GOT3 (cell line): ENCODE results near the gene INTS2.
A peak's percentile ranks its signal among the peaks of the same experiment; 100 is the strongest.
"Not testable (repeated sequence)": the region's sequence is repeated elsewhere in the genome, so short reads cannot be mapped to it uniquely, and the experiment has no call there.

Source experiments
- DNase-seq: peaks from one replicate; lab custom pipeline; 2025; ENCODE audit warnings: mixed read lengths; lab: John Stamatoyannopoulos, UW

The INTS2 gene

DNA sequence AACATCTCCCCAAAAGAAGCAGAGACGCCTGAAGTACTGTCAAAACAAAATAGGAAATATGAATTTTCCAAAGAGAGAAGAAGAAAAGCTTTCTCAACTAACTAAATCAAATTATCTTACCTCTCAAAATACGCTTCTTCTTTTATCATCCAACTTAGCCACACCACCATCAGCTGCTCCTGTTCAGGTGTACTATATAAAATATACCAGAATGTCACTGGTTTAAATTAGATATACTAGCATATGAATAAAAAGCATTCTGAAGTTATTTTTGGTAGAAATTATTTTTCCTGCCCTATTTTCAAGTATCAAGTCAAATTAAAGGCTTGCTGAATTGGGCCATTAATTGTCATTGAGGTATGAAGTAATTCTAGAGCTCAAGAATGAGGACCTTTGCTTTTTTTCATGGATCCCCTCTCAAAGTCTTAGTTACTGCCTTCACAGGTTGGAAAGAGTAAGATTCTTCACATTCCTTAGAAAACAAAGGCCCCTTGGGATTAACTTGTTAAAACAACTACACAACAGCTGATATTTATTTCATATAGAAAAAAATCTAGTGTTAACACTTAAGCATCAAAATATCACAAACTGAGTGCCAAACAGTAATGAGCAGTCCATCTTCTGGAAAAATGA lies 30.1 kb downstream of the INTS2 start:
- no peak for DNase-seq

DNA sequence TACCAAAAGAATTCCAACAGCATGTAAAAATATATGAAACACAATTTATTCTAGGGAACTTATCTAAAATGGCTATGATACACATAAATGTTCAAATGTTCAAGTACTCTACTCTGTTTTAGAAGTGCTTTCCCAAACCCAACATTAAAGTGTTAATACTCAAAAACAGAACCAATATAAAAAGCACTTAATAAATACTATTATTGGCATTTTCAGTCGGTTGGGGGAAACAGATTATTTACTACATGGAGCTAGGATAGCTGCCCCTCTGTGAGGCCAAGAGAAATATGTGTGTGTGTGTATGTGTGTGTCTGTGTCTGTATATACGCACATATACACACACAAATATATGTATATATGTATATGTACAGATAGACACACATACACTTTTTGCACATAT lies 32.4 kb downstream of the INTS2 start:
- DNase-seq: no peak

- not testable (repeated sequence) for DNase-seq
These were observed 33.5 kb downstream of the INTS2 start for GRCh38 chr17:61894310-61894709.

DNA sequence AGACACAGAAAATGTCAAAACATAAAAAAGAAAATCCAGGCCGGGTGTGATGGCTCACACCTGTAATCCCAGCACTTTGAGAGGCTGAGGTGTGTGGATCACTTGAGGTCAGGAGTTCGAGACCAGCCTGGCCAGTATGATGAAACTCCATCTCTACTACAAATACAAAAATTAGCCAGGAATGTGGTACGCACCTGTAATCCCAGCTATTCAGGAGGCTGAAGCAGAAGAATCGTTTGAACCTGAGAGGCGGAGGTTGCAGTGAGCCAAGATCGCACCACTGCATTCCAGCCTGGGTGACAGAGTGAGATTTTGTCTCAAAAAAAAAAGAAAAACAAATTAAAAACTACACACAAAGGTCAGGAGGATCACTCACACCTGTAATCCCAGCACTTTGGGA lies 40.0 kb downstream of the INTS2 start:
- DNase-seq: not testable (repeated sequence)

- not testable (repeated sequence) for DNase-seq
These were observed 41.9 kb downstream of the INTS2 start for GRCh38 chr17:61885865-61886264.

GRCh38 chr17:61884864-61885263 lies 42.9 kb downstream of the INTS2 start:
- DNase-seq: no peak

DNA sequence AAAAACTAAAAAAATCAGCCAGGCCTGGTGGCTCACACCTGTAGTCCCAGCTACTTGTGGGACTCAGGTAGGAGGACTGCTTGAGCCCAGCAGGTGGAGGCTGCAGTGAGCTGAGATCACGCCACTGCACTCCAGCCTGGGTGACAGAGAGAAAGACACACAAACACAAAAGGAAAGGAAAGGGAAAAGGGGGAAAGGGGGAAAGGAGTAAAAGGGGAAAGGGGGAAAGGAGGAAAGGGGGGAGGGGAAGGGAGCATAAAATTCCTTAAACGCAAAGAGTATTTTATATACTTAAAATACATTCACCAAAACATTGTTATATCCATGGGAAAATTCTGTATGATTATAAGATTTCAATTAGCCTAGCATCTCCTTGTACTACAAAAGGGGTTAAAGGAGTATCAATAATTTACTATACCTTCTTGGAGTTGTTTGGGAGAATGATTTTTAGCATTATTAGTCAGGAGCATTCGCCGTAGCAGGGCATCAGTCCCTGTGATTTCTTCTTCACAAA lies 47.1 kb downstream of the INTS2 start:
- no peak for DNase-seq

- DNase-seq: no peak
These were observed 48.7 kb downstream of the INTS2 start for GRCh38 chr17:61878984-61879612.

DNA sequence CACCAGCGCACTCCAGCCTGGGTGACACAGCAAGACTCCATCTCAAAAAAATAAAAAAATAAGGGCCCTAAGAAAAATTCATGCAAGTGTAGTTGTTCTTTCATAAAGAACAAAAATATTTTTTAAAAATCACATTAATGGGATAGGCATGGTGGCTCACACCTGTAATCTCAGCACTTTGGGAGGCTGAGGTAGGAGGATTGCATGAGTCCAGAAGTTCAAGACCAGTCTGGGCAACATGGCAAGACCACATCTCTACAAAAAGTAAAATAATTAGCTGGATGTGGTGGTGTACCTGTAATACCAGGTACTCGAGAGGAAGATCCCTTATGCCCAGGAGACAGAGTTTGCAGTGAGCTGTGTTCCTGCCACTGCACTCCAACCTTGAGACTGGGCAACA lies 49.3 kb downstream of the INTS2 start:
- DNase-seq: no peak

- DNase-seq: no peak
These were observed 49.9 kb downstream of the INTS2 start for GRCh38 chr17:61877837-61878236.

GRCh38 chr17:61875804-61876203 lies 52.0 kb downstream of the INTS2 start:
- DNase-seq: no peak

DNA sequence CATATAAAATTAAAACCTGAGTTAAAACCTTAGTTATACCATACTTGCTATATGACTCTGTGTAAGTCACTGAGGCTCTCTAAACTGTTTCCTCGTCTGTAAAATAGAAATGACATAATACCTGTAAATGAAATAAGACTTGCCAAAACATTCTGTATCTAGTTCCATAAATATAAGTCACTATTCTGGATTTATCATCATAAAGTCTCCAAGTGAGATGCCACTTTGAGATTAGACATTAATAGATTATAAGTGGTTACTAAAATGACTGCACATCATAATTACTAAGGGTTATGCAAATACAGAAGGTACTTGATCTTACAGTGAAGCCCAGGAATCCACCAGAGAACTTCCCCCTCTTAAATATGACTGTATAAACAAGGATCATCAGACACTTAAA lies 52.5 kb downstream of the INTS2 start:
- DNase-seq: no peak

DNA sequence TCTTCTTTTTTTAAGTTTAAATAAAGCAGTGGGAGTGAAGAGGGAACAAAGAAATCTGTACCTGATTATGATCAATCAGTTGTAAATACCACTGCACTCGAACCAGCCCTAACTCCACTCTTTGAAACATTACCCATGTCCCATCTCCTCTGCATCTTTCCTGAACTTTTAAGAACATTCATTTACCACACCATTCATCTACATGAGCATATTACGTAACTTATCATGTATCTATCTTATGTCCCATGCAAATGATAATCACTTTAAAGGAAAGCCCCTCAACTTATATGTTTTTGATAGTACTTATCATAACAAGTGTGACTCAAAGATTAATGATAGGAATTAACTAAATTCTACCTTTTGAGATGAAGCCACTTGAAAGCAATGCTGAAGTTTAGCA lies 53.7 kb downstream of the INTS2 start:
- DNase-seq: no peak

DNA sequence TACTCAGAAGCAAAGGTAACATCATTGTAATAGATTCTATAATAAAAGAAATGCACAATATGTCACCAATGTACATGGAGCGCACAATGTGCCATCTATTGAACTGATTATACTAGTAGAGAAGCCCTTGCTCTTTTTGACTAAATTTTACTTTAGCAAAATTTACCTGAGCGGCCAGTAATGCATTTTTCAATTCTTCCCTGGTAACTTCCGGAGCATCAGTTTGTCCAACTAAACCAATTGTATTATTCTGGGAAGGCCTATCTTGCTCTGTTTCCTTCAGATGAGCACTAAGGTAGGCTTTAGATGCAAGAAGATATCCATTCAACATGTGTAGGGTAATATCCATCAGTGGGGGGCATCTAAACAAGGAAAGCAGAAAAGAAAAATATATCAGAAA lies 55.7 kb downstream of the INTS2 start:
- no peak for DNase-seq

GRCh38 chr17:61869138-61869537 lies 58.6 kb downstream of the INTS2 start:
- DNase-seq: no peak

DNA sequence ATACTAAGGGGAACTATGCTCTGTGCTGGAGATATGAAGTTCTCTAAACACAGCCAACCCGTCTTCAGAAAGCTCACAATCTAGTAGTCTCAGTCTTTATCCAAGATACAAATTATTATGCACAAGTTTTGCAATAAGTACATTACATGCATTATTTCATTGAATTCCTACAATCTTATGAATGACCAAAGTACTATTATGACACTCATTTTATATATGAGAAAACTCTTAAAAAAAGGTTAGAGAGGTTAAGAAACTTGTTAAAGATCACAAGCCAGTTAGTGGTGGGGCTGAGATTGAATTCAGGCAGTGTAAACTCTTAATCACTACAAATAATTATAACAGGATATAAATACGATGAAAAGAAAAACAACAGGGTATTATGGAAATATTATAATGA lies 59.7 kb downstream of the INTS2 start:
- DNase-seq: no peak

DNA sequence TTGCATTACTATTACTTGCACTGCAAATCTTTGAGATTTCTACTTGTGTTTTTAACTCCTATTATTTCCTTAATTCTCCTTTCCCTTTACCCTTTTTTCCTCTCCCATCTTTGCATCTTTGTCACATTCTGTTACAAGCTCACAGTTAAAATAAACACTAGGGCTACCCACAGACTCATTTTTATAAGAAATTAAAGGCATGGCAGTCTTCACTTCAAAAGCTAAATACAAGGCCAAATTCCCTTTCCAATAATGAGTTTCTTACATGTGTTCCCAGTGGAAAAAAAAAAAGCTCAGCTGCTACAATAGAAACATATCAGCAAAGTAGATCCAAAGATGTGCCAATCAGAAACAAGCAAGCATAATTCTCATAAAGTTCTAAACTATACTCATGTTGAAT lies 60.7 kb downstream of the INTS2 start:
- no peak for DNase-seq

DNA sequence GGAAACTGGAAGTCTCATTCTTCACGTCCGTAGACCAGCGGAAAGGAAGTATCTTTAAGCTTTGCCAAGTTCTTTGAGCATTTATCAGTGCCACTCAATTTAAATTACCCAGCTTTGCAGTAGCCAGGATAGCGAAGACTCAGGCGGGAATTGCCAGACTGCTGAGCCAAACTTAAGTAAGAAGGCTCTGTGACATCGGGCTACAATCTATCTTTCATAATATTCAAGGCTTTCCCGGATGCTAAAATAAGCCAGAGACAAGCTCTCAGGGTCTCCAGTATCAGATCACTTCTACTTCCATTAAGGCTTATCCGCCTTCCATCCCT lies 64.0 kb downstream of the INTS2 start:
- DNase-seq: no peak

DNA sequence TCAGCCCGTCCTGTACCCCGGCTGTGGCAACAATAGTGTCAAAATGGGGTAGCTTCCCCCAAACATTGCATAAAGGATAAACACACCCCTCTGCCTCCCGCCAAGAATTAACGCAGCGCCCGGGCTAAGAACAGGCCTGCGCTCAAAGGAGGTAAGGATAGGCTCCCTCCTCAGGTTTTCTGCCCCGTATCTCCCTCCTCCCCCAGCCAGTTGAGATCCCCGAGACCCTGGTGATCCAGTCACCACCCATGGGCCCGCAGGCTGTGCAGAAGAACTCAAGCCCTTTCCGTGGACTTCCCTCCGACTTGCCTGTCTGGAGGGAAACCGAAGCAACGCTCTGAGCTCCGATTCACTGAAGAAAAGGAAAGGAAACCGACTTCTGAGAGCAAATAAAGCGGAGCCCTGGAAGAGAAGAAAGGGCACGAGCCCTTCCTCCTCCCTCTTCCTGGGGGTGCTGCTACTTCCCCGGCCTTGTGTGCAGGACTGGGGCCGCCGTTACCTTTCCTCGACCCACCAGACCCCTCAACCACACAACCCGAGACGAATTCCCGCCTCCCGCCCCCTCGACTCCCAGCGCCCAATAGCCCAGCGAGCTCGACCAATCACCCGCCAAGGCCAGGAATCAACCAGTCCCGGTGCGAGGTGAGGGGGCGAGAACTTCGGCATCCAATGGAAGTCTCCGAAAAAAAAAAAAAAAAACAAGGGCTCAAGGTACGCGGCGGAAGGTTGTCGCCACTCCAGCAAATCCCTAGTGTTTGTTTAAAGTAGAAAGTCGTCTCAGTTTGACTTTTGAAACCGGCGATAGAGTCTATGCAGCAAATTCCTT lies 64.6 kb downstream of the INTS2 start, which contains the start of gene BRIP1:
BRIP1 (minus strand) TSS at position 554 of the 826 bp plus-strand sequence. CDS start 1,989 bp downstream, outside the sequence.
- DNase-seq: peak; percentile 67

DNA sequence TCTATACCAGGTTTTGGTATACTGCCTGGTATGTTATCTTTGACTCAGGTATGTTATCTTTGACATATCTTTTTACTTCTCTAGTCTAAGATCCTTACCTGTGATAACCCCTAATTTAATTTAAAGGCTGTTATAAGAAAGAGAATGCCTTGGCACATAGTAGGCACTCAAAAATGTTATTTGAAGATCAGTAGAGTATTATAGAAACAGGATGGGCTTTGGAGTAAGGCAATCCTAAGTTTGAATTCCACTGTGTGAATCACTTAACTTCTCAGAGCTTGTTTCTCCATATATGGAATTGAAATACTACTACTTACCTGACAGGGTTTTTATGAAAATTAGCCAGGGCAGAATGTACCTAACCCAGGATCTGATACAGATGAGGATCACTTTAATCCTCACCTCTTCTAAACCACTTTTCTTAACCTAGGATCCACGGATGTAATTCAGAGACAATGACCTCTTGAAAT lies 65.6 kb downstream of the INTS2 start:
- DNase-seq: no peak

DNA sequence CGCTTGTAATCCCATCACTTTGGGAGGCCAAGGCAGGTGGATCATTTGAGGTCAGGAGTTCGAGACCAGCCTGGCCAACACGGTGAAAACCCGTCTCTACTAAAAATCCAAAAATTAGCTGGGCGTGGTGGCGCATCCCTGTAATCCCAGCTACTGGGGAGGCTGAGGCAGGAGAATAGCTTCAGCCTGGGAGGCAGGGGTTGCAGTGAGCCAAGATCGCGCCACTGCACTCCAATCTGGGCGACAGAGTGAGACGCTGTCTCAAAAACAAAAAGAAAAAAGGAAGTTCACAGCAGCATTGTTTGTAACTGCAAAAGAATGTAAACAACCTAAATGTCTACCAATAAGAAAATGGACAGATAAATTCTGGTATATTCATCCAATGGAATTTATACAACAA lies 67.4 kb downstream of the INTS2 start:
- DNase-seq: not testable (repeated sequence)

DNA sequence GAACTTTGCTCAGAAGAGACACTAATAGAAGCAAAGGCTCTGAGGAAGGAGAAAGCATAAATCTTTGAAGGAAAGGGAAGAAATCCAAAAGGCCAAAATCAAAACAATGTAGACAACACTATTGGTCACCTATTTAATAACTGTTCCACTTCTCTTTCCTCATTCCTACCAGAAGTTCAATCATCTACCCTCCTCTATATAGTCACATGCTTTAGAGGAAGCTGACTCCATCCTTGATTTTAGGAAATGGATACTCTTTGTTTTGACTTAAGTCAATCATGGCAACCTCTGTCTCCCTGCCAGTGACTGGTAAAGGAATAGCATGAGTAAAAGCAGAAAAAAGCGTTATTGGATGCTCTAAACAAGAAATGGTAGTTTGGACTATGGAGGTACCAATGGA lies 71.7 kb downstream of the INTS2 start:
- DNase-seq: no peak

GRCh38 chr17:61852857-61853256 lies 74.9 kb downstream of the INTS2 start:
- DNase-seq: no peak
